ENCODE data around the gene LRRC25. TPM values are rescaled to one million over a fixed set of nuclear protein-coding genes. Genes with fewer than 3 reads are reported as not detected.
"Not testable (repeated sequence)": the region's sequence is repeated elsewhere in the genome, so short reads cannot be mapped to it uniquely, and the experiment has no call there.

The LRRC25 gene
- total RNA-seq, 1 experiment from 2014 or later: not detected

GRCh38 chr19:18385675-18386542 is 11.5 kb downstream of the LRRC25 start, which contains the start of gene GDF15:
Gene GDF15 (plus strand): TSS chr19:18386158. CDS start chr19:18386190, 32 bp downstream.
- DNase-seq (ENCODE audit: extremely low read depth, low read depth): peak; percentile 87

GRCh38 chr19:18385359-18385674 is 12.1 kb downstream of the LRRC25 start:
- no peak for DNase-seq (ENCODE audit: extremely low read depth, low read depth)

GRCh38 chr19:18384775-18385174 is 12.6 kb downstream of the LRRC25 start:
- no peak for DNase-seq (ENCODE audit: extremely low read depth, low read depth)

GRCh38 chr19:18383622-18384021 is 13.8 kb downstream of the LRRC25 start:
- not testable (repeated sequence) for DNase-seq (ENCODE audit: extremely low read depth, low read depth)

- no peak for DNase-seq (ENCODE audit: extremely low read depth, low read depth)
Measured at GRCh38 chr19:18380843-18381242, 16.6 kb downstream of the LRRC25 start.

GRCh38 chr19:18379803-18380747 is 17.3 kb downstream of the LRRC25 start:
- no peak for DNase-seq (ENCODE audit: extremely low read depth, low read depth)

GRCh38 chr19:18377026-18377425 is 20.4 kb downstream of the LRRC25 start:
- no peak for DNase-seq (ENCODE audit: extremely low read depth, low read depth)

GRCh38 chr19:18373892-18374629 is 23.4 kb downstream of the LRRC25 start:
- DNase-seq (ENCODE audit: extremely low read depth, low read depth): peak; percentile 74

GRCh38 chr19:18373407-18373891 is 24.0 kb downstream of the LRRC25 start:
- DNase-seq (ENCODE audit: extremely low read depth, low read depth): no peak

- no peak for DNase-seq (ENCODE audit: extremely low read depth, low read depth)
Measured at GRCh38 chr19:18368504-18369222, 28.8 kb downstream of the LRRC25 start.

- no peak for DNase-seq (ENCODE audit: extremely low read depth, low read depth)
Measured at GRCh38 chr19:18366021-18366435, 31.4 kb downstream of the LRRC25 start.

- peak; percentile 88 for DNase-seq (ENCODE audit: extremely low read depth, low read depth)
Measured at GRCh38 chr19:18364826-18365528, 32.4 kb downstream of the LRRC25 start.

- not testable (repeated sequence) for DNase-seq (ENCODE audit: extremely low read depth, low read depth)
Measured at GRCh38 chr19:18364277-18364825, 33.1 kb downstream of the LRRC25 start.

GRCh38 chr19:18363787-18364186 is 33.6 kb downstream of the LRRC25 start:
- no peak for DNase-seq (ENCODE audit: extremely low read depth, low read depth)

GRCh38 chr19:18362934-18363542 is 34.4 kb downstream of the LRRC25 start:
- no peak for DNase-seq (ENCODE audit: extremely low read depth, low read depth)

GRCh38 chr19:18361646-18362045 is 35.8 kb downstream of the LRRC25 start:
- DNase-seq (ENCODE audit: extremely low read depth, low read depth): no peak

GRCh38 chr19:18357041-18357440 is 40.4 kb downstream of the LRRC25 start:
- no peak for DNase-seq (ENCODE audit: extremely low read depth, low read depth)

GRCh38 chr19:18354743-18355142 is 42.7 kb downstream of the LRRC25 start:
- DNase-seq (ENCODE audit: extremely low read depth, low read depth): not testable (repeated sequence)

All from NCI-H460 (cell line).